Karpas-422 (cell line): ENCODE measurements around the gene GLIS1. TPM values are rescaled to one million over a fixed set of nuclear protein-coding genes. Genes with fewer than 3 reads are reported as not detected.
A peak's percentile ranks its signal among the peaks of the same experiment; 100 is the strongest.

ENCODE experiments used
- DNase-seq: peaks from one replicate; pipeline ENCODE4 v3.0.0-alpha.2; 2015
- H2AFZ ChIP-seq: fragments of 200-600 bp; sonication (generic); 2 replicates; pipeline ENCODE4 v1.6.1; 2014; ENCODE audit warnings: antibody characterized with exemption, low read length, mixed read lengths
- H3K27ac ChIP-seq: fragments of 200-600 bp; sonication (generic); 2 replicates; pipeline ENCODE4 v1.5.1; 2014; ENCODE audit warnings: mild to moderate bottlenecking, low read length, moderate library complexity
- H3K27me3 ChIP-seq: fragments of 200-600 bp; sonication (generic); 2 replicates; pipeline ENCODE4 v1.6.1; 2014; ENCODE audit warnings: low read length, mixed read lengths
- H3K36me3 ChIP-seq: fragments of 200-600 bp; sonication (generic); 2 replicates; pipeline ENCODE4 v1.6.1; 2014; ENCODE audit warnings: low read length, mixed read lengths; ENCODE audit not compliant: insufficient read depth
- H3K4me1 ChIP-seq: fragments of 200-600 bp; sonication (generic); 2 replicates; pipeline ENCODE4 v1.6.1; 2014; ENCODE audit warnings: mild to moderate bottlenecking, low read length, mixed read lengths
- H3K4me2 ChIP-seq: fragments of 200-600 bp; sonication (generic); 2 replicates; pipeline ENCODE4 v1.6.1; 2014; ENCODE audit warnings: low read length, low read depth, mild to moderate bottlenecking; ENCODE audit not compliant: poor library complexity, severe bottlenecking
- H3K4me3 ChIP-seq: fragments of 200-600 bp; sonication (generic); 2 replicates; pipeline ENCODE4 v1.5.1; 2014; ENCODE audit warnings: mild to moderate bottlenecking, antibody characterized with exemption, low read length, mixed read lengths
- H3K79me2 ChIP-seq: fragments of 200-600 bp; sonication (generic); 2 replicates; pipeline ENCODE4 v1.6.1; 2014; ENCODE audit warnings: mild to moderate bottlenecking, low read length, mixed read lengths
- H3K9ac ChIP-seq: fragments of 200-600 bp; sonication (generic); 2 replicates; pipeline ENCODE4 v1.6.0; 2014; ENCODE audit warnings: low read length
- H3K9me2 ChIP-seq: fragments of 200-600 bp; sonication (generic), shearing (Covaris generic); replicated peaks from 2 replicates; pipeline ENCODE4 v1.6.0; 2014; ENCODE audit warnings: mild to moderate bottlenecking, low read length, moderate library complexity; ENCODE audit not compliant: insufficient read depth
- H3K9me3 ChIP-seq: fragments of 300-700, 200-600 bp; sonication (generic); 2 replicates; pipeline ENCODE4 v1.6.1; 2014; ENCODE audit warnings: low read length, mixed read lengths
- H4K20me1 ChIP-seq: fragments of 200-600 bp; sonication (generic); 2 replicates; pipeline ENCODE4 v1.6.1; 2014; ENCODE audit warnings: mild to moderate bottlenecking, antibody characterized with exemption, low read length, low read depth; ENCODE audit not compliant: insufficient read depth
- total RNA-seq: library from RNA; depleted of rRNA; stranded (reverse); fragments of >200 nt; shearing (Covaris generic); gene quantifications from 2 replicates; pipeline ENCODE4 v1.2.3, GENCODE V29; 2014; ENCODE audit warnings: low replicate concordance

GLIS1 gene
- total RNA-seq, 1 experiment from 2014 or later, result not detected

GRCh38 chr1:53580009-53580400, 159.0 kb downstream of the GLIS1 start:
- no peaks in the 10 kb centered on the region for H3K9me3 ChIP-seq
- no peaks in the 10 kb centered on the region for H3K79me2 ChIP-seq
- peaks cover 4% of the 10 kb centered on the region; the same call in 1 of the 2 replicates for H4K20me1 ChIP-seq
- DNase-seq, result no peak
- H3K36me3 ChIP-seq, result no peaks in the 10 kb centered on the region
- H3K9me2 ChIP-seq, result no peaks in the 10 kb centered on the region
- H3K4me2 ChIP-seq, result no peak overlapping the region
- no peaks in the 10 kb centered on the region for H3K27me3 ChIP-seq
- H3K9ac ChIP-seq, result no peak overlapping the region
- H3K4me1 ChIP-seq, result peaks cover 37% of the 10 kb centered on the region
- H3K4me3 ChIP-seq, result no peak overlapping the region
- no peak overlapping the region for H3K27ac ChIP-seq
- H2AFZ ChIP-seq, result no peak overlapping the region

DNA sequence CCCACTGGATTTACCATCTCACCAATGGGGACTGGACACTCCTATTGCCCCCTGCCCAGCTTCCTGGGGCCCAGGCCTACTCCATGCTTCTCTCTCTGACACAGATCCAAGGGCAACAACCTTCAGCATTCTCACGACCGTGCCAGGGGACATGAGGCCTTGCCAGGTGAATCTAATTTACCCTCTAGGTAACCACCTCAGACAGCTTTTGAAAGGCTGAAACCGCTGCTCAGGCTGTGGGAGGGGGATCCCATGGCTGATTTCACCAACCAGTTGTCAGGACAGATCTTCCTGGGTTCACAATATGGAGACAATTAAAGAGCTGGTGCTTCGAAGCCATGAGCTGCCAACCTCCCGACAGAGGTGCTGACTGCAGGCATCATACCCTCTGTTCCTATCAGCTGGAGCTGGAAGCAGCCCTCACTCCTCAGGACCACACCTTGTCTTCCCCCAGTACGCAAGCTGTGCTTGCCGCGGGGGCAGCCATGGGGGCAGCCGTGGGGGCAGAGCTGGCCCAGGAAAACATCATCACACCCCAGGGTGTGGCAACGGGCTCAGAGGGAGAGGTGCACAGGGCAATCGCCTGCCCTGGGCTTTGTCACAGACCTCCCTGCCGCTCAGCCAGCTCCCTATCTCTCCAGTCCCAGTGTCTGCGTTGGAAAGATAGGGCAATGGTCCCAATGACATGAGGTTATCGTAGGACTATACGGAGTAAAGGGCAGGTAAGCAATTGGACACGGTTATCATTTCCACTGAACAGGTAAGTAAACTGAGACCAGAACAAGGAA, 159.5 kb downstream of the GLIS1 start:
- H4K20me1 ChIP-seq, result peaks cover 4% of the 10 kb centered on the region; the same call in 1 of the 2 replicates
- H3K79me2 ChIP-seq, result no peaks in the 10 kb centered on the region
- H3K4me3 ChIP-seq, result no peak overlapping the region
- H3K9me2 ChIP-seq, result no peaks in the 10 kb centered on the region
- H3K9ac ChIP-seq, result no peak overlapping the region
- no peak overlapping the region for H3K4me2 ChIP-seq
- no peak for DNase-seq
- H3K27me3 ChIP-seq, result no peaks in the 10 kb centered on the region
- H3K27ac ChIP-seq, result no peak overlapping the region
- no peaks in the 10 kb centered on the region for H3K9me3 ChIP-seq
- H2AFZ ChIP-seq, result no peak overlapping the region
- H3K36me3 ChIP-seq, result no peaks in the 10 kb centered on the region
- peaks cover 38% of the 10 kb centered on the region for H3K4me1 ChIP-seq

- H3K27me3 ChIP-seq, result no peaks in the 10 kb centered on the region; the same call in 1 of the 2 replicates
- no peak overlapping the region for H3K4me2 ChIP-seq
- DNase-seq, result no peak
- H3K27ac ChIP-seq, result no peak overlapping the region
- H3K36me3 ChIP-seq, result no peaks in the 10 kb centered on the region
- H3K4me1 ChIP-seq, result peaks cover 48% of the 10 kb centered on the region
- peaks cover 8% of the 10 kb centered on the region; the same call in 1 of the 2 replicates for H4K20me1 ChIP-seq
- no peak overlapping the region for H2AFZ ChIP-seq
- H3K9me3 ChIP-seq, result no peaks in the 10 kb centered on the region
- no peaks in the 10 kb centered on the region for H3K79me2 ChIP-seq
- no peaks in the 10 kb centered on the region for H3K9me2 ChIP-seq
- H3K4me3 ChIP-seq, result no peak overlapping the region
- no peak overlapping the region for H3K9ac ChIP-seq
Measured at GRCh38 chr1:53578358-53578757, 160.6 kb downstream of the GLIS1 start.

DNA sequence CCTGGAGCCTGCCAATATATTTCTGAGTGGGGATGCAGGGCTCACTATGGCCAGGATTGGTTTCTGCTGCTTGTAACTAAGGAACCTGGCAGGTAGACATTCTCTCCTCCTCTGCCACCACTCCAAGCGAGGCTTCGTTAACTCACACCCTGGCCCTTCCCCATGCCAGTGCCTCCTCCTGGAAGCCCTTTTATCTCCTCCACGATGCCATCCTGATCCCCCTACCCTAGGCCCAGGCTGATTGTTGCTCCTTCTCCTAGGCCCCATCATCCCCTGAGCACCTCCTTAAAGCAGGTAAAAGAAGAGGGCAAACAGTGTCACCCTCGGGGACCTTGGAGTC, 161.2 kb downstream of the GLIS1 start:
- Histone ChIP-seq H3K4me2 (no peak overlapping the region), H3K79me2 (no peaks in the 10 kb centered on the region), H3K4me1 (peaks cover 55% of the 10 kb centered on the region), H4K20me1 (peaks cover 8% of the 10 kb centered on the region; the same call in 1 of the 2 replicates), H3K27ac (no peak overlapping the region), H3K9me3 (no peaks in the 10 kb centered on the region), H3K9me2 (no peaks in the 10 kb centered on the region), H3K4me3 (no peak overlapping the region), H3K27me3 (no peaks in the 10 kb centered on the region; the same call in 1 of the 2 replicates), H2AFZ (no peak overlapping the region), H3K9ac (no peak overlapping the region), H3K36me3 (no peaks in the 10 kb centered on the region)
- DNase-seq, result no peak

- Histone ChIP-seq H3K4me2 (peak overlapping the region; percentile 66), H4K20me1 (peaks cover 8% of the 10 kb centered on the region; the same call in 1 of the 2 replicates), H2AFZ (no peak overlapping the region), H3K9me3 (no peaks in the 10 kb centered on the region), H3K79me2 (no peaks in the 10 kb centered on the region), H3K9me2 (no peaks in the 10 kb centered on the region), H3K4me1 (peaks cover 57% of the 10 kb centered on the region), H3K27ac (no peak overlapping the region), H3K4me3 (no peak overlapping the region), H3K27me3 (no peaks in the 10 kb centered on the region; the same call in 1 of the 2 replicates), H3K9ac (no peak overlapping the region), H3K36me3 (no peaks in the 10 kb centered on the region)
- DNase-seq, result peak; percentile 47
Measured at GRCh38 chr1:53576866-53577760, 161.9 kb downstream of the GLIS1 start.

- no peaks in the 10 kb centered on the region for H3K9me2 ChIP-seq
- peaks cover 57% of the 10 kb centered on the region for H3K4me1 ChIP-seq
- no peaks in the 10 kb centered on the region; the same call in 1 of the 2 replicates for H3K27me3 ChIP-seq
- H3K4me2 ChIP-seq, result peak overlapping the region; percentile 66
- H2AFZ ChIP-seq, result no peak overlapping the region
- no peaks in the 10 kb centered on the region for H3K79me2 ChIP-seq
- H3K27ac ChIP-seq, result no peak overlapping the region
- H3K36me3 ChIP-seq, result no peaks in the 10 kb centered on the region
- peak overlapping the region; percentile 53; the same call in 1 of the 2 replicates for H3K4me3 ChIP-seq
- DNase-seq, result no peak
- peaks cover 8% of the 10 kb centered on the region; the same call in 1 of the 2 replicates for H4K20me1 ChIP-seq
- no peaks in the 10 kb centered on the region for H3K9me3 ChIP-seq
- H3K9ac ChIP-seq, result peak overlapping the region; percentile 47
Measured at GRCh38 chr1:53576381-53576801, 162.6 kb downstream of the GLIS1 start.

- H3K36me3 ChIP-seq, result no peaks in the 10 kb centered on the region
- H3K27ac ChIP-seq, result no peak overlapping the region
Measured at GRCh38 chr1:53575955-53576320, 163.0 kb downstream of the GLIS1 start.

More at GRCh38 chr1:53575955-53576320, 163.0 kb downstream of the GLIS1 start:
- H3K27me3 ChIP-seq, result no peaks in the 10 kb centered on the region; the same call in 1 of the 2 replicates
- H3K79me2 ChIP-seq, result no peaks in the 10 kb centered on the region
- peaks cover 61% of the 10 kb centered on the region for H3K4me1 ChIP-seq
- peaks cover 8% of the 10 kb centered on the region; the same call in 1 of the 2 replicates for H4K20me1 ChIP-seq
- no peak for DNase-seq
- H3K9ac ChIP-seq, result peak overlapping the region; percentile 47
- no peaks in the 10 kb centered on the region for H3K9me3 ChIP-seq
- peak overlapping the region; percentile 66 for H3K4me2 ChIP-seq
- H3K4me3 ChIP-seq, result peak overlapping the region; percentile 53; the same call in 1 of the 2 replicates
- H2AFZ ChIP-seq, result no peak overlapping the region
- no peaks in the 10 kb centered on the region for H3K9me2 ChIP-seq
